ENCODE measurements around the gene ARFRP1. TPM values are rescaled to one million over a fixed set of nuclear protein-coding genes. Genes with fewer than 3 reads are reported as not detected.

The ARFRP1 gene
- total and polyA plus RNA-seq, 2 of the 13 experiments (the other 11 are each of a cell fraction or from before 2014, with no cell fraction given): 32.0 to 51.1 TPM

GRCh38 chr20:63739130-63740069 is 31.6 kb upstream of the ARFRP1 start, which contains the start of gene SLC2A4RG (continued):
- no peak for TF ChIP-seq RNF219 (CRISPR knock-in tag; IDR thresholded peaks at IDR 0.05)
- TF ChIP-seq SP5 (CRISPR knock-in tag; IDR thresholded peaks at IDR 0.05; ENCODE audit: borderline replicate concordance, low read depth): peak; percentile 94
- TF ChIP-seq SRSF4 (IDR thresholded peaks at IDR 0.05; ENCODE audit: low read depth, low read length, poor library complexity, severe bottlenecking): peak; percentile 63
- TF ChIP-seq ZBTB40 (IDR thresholded peaks at IDR 0.05): no peak
- TF ChIP-seq ZBTB40 (CRISPR knock-in tag; IDR thresholded peaks at IDR 0.05): peak; percentile 71; the same call in 1 of the 2 replicates
- TF ChIP-seq ZMAT3 (CRISPR knock-in tag; conservative IDR thresholded peaks at IDR 0.05): peak; percentile 90; the same call in 1 of the 2 replicates
- TF ChIP-seq ZNF432 (CRISPR knock-in tag; IDR thresholded peaks at IDR 0.05; ENCODE audit: borderline replicate concordance): no peak
- TF ChIP-seq NR2F2 (IDR thresholded peaks at IDR 0.05; ENCODE audit: borderline replicate concordance, low read depth): peak; percentile 57; the same call in 1 of the 2 replicates
- TF ChIP-seq TGIF2 (CRISPR knock-in tag; IDR thresholded peaks at IDR 0.05): 0 out of 2 replicates have a peak, but pooled peaks have one; percentile 34
- peak; percentile 92 for TF ChIP-seq TARDBP (CRISPR knock-in tag; IDR thresholded peaks at IDR 0.05)
- TF ChIP-seq ZNF589 (CRISPR knock-in tag; conservative IDR thresholded peaks at IDR 0.05): no peak; the same call in 1 of the 2 replicates
- peak; percentile 88; the same call in 1 of the 2 replicates for TF ChIP-seq TBP (CRISPR knock-in tag; IDR thresholded peaks at IDR 0.05)
- no peak for TF ChIP-seq ZFP36 (IDR thresholded peaks at IDR 0.05; ENCODE audit: borderline replicate concordance, low read depth, low read length, partially characterized antibody)
- no peak for TF ChIP-seq JUND (CRISPR knock-in tag; IDR thresholded peaks at IDR 0.05)
- 0 out of 2 replicates have a peak, but pooled peaks have one; percentile 41 for TF ChIP-seq KLF13 (CRISPR knock-in tag; IDR thresholded peaks at IDR 0.05)
- no peak for TF ChIP-seq SOX6 (IDR thresholded peaks at IDR 0.05)
- TF ChIP-seq SOX6 (CRISPR knock-in tag; IDR thresholded peaks at IDR 0.05): peak; percentile 83
- peak; percentile 87 for TF ChIP-seq BCL6 (CRISPR knock-in tag; IDR thresholded peaks at IDR 0.05)
